Astrocyte (in vitro differentiated cells and primary cell): ENCODE measurements around the gene TIRAP. TPM values are rescaled to one million over a fixed set of nuclear protein-coding genes. Genes with fewer than 3 reads are reported as not detected.

Source experiments
- DNase-seq: peaks from one replicate; pipeline ENCODE4 v3.0.0-alpha.2; 2010; ENCODE audit warnings: low read depth
- FAIRE-seq: peaks from 2 replicates; lab custom pipeline; 2011; peaks lifted over from hg19 to GRCh38; lab: Jason Lieb, UNC
- H2AFZ ChIP-seq: 2 replicates; pipeline ENCODE4 v1.6.0; 2012; ENCODE audit warnings: low read depth, low read length, inconsistent platforms
- H3K27ac ChIP-seq: 2 replicates; pipeline ENCODE4 v1.5.1; 2011; ENCODE audit warnings: low read depth, low read length, inconsistent platforms
- H3K27me3 ChIP-seq: 2 replicates; pipeline ENCODE4 v1.6.0; 2011; ENCODE audit warnings: low read length, inconsistent platforms; ENCODE audit not compliant: insufficient read depth
- H3K36me3 ChIP-seq: 2 replicates; pipeline ENCODE4 v1.5.1; 2011; ENCODE audit warnings: low read length, inconsistent platforms; ENCODE audit not compliant: insufficient read depth
- H3K4me1 ChIP-seq: 2 replicates; pipeline ENCODE4 v1.5.1; 2011; ENCODE audit warnings: low read length, inconsistent platforms; ENCODE audit not compliant: insufficient read depth
- H3K4me2 ChIP-seq: 2 replicates; pipeline ENCODE4 v1.6.0; 2012; ENCODE audit warnings: low read length, inconsistent platforms
- H3K4me3 ChIP-seq: 2 replicates; pipeline ENCODE4 v1.5.1; 2011; ENCODE audit warnings: low read depth, mild to moderate bottlenecking, low read length, inconsistent platforms; ENCODE audit not compliant: insufficient read depth
- H3K79me2 ChIP-seq: 2 replicates; pipeline ENCODE4 v1.6.0; 2012; ENCODE audit warnings: mild to moderate bottlenecking, low read length, inconsistent platforms; ENCODE audit not compliant: insufficient read depth
- H3K9ac ChIP-seq: 2 replicates; pipeline ENCODE4 v1.6.0; 2012; ENCODE audit warnings: mild to moderate bottlenecking, low read length, inconsistent platforms
- H3K9me3 ChIP-seq: 2 replicates; pipeline ENCODE4 v1.5.1; 2012; ENCODE audit warnings: low read depth, mild to moderate bottlenecking, low read length, inconsistent platforms; ENCODE audit not compliant: insufficient read depth
- H4K20me1 ChIP-seq: 2 replicates; pipeline ENCODE4 v1.6.0; 2012; ENCODE audit warnings: low read length, inconsistent platforms; ENCODE audit not compliant: insufficient read depth
- H3K27ac Mint-ChIP-seq: one replicate; pipeline ENCODE4 v1.8.0; 2021; ENCODE audit warnings: mild to moderate bottlenecking, mixed read lengths; ENCODE audit not compliant: unreplicated experiment
- H3K27me3 Mint-ChIP-seq: one replicate; pipeline ENCODE4 v1.8.0; 2021; ENCODE audit warnings: low read depth, mixed read lengths; ENCODE audit not compliant: unreplicated experiment
- H3K36me3 Mint-ChIP-seq: one replicate; pipeline ENCODE4 v1.8.0; 2021; ENCODE audit warnings: low read depth, mixed read lengths; ENCODE audit not compliant: unreplicated experiment
- H3K4me1 Mint-ChIP-seq: one replicate; pipeline ENCODE4 v1.8.0; 2021; ENCODE audit warnings: low read depth, mixed read lengths; ENCODE audit not compliant: unreplicated experiment
- H3K4me3 Mint-ChIP-seq: one replicate; pipeline ENCODE4 v1.8.0; 2021; ENCODE audit warnings: mild to moderate bottlenecking, moderate library complexity, mixed read lengths; ENCODE audit not compliant: unreplicated experiment
- H3K9me3 Mint-ChIP-seq: one replicate; pipeline ENCODE4 v1.8.0; 2021; ENCODE audit warnings: mild to moderate bottlenecking, mixed read lengths; ENCODE audit not compliant: unreplicated experiment
- CTCF ChIP-seq: IDR thresholded peaks from 2 replicates; pipeline ENCODE4 v1.5.1; 2011; ENCODE audit warnings: low read depth, mild to moderate bottlenecking, inconsistent platforms, low read length, moderate library complexity; ENCODE audit not compliant: insufficient read depth
- EZH2 ChIP-seq: IDR thresholded peaks from 2 replicates; pipeline ENCODE4 v1.6.1; 2012; ENCODE audit warnings: mild to moderate bottlenecking, low read length, inconsistent platforms; ENCODE audit not compliant: insufficient read depth
- total RNA-seq: library from RNA; stranded (reverse); gene quantifications from 2 replicates; pipeline ENCODE4 v1.2.1, GENCODE V29; 2021

TIRAP gene
- total RNA-seq, 1 donor from 2014 or later: 6.6 TPM

GRCh38 chr11:126339863-126340434 lies 57.1 kb downstream of the TIRAP start:
- TF ChIP-seq EZH2: no peak
- no peak for TF ChIP-seq CTCF
- Histone ChIP-seq H2AFZ (no peak overlapping the region), H3K79me2 (no peaks in the 10 kb centered on the region), H4K20me1 (no peaks in the 10 kb centered on the region), H3K27me3 (no peaks in the 10 kb centered on the region), H3K4me3 (no peak overlapping the region), H3K27ac (no peak overlapping the region), H3K9ac (no peak overlapping the region), H3K4me1 (peaks cover 21% of the 10 kb centered on the region), H3K36me3 (no peaks in the 10 kb centered on the region), H3K4me2 (no peak overlapping the region), H3K9me3 (no peaks in the 10 kb centered on the region)
- no peaks in the 10 kb centered on the region for H3K27me3 Mint-ChIP-seq
- peaks cover 36% of the 10 kb centered on the region for H3K4me1 Mint-ChIP-seq
- H3K9me3 Mint-ChIP-seq: peaks cover 3% of the 10 kb centered on the region
- peaks cover 9% of the 10 kb centered on the region for H3K36me3 Mint-ChIP-seq
- peak overlapping the region; percentile 12 for H3K27ac Mint-ChIP-seq
- FAIRE-seq (no peak), DNase-seq (peak; percentile 68)
- H3K4me3 Mint-ChIP-seq: no peak overlapping the region

GRCh38 chr11:126340960-126341606 lies 58.2 kb downstream of the TIRAP start:
- H3K27me3 ChIP-seq: no peaks in the 10 kb centered on the region
- H3K9me3 Mint-ChIP-seq: peaks cover 3% of the 10 kb centered on the region
- H3K4me1 Mint-ChIP-seq: peaks cover 34% of the 10 kb centered on the region
- FAIRE-seq: no peak
- H3K4me3 ChIP-seq: no peak overlapping the region
- H3K79me2 ChIP-seq: no peaks in the 10 kb centered on the region
- TF ChIP-seq EZH2 (no peak), CTCF (no peak)
- peak overlapping the region; percentile 31 for H3K4me3 Mint-ChIP-seq
- peak overlapping the region; percentile 54 for H3K4me2 ChIP-seq
- H3K4me1 ChIP-seq: peaks cover 20% of the 10 kb centered on the region
- no peak overlapping the region for H2AFZ ChIP-seq
- no peaks in the 10 kb centered on the region for H3K36me3 ChIP-seq
- H3K27ac Mint-ChIP-seq: peak overlapping the region; percentile 83
- H4K20me1 ChIP-seq: no peaks in the 10 kb centered on the region
- DNase-seq: no peak
- peaks cover 12% of the 10 kb centered on the region for H3K36me3 Mint-ChIP-seq
- no peaks in the 10 kb centered on the region for H3K27me3 Mint-ChIP-seq
- H3K9ac ChIP-seq: no peak overlapping the region
- no peak overlapping the region for H3K27ac ChIP-seq
- H3K9me3 ChIP-seq: no peaks in the 10 kb centered on the region

- peaks cover 30% of the 10 kb centered on the region for H3K4me1 Mint-ChIP-seq
- H3K27ac Mint-ChIP-seq: peak overlapping the region; percentile 83
- DNase-seq (peak; percentile 74), FAIRE-seq (no peak)
- Histone ChIP-seq H3K9ac (no peak overlapping the region), H3K9me3 (no peaks in the 10 kb centered on the region), H3K27me3 (no peaks in the 10 kb centered on the region), H4K20me1 (peaks cover 5% of the 10 kb centered on the region), H2AFZ (no peak overlapping the region), H3K4me2 (peak overlapping the region; percentile 54), H3K4me1 (peaks cover 23% of the 10 kb centered on the region), H3K4me3 (no peak overlapping the region), H3K79me2 (no peaks in the 10 kb centered on the region), H3K36me3 (no peaks in the 10 kb centered on the region), H3K27ac (no peak overlapping the region)
- H3K9me3 Mint-ChIP-seq: peaks cover 3% of the 10 kb centered on the region
- TF ChIP-seq CTCF (no peak), EZH2 (no peak)
- H3K36me3 Mint-ChIP-seq: peaks cover 15% of the 10 kb centered on the region
- peak overlapping the region; percentile 42 for H3K4me3 Mint-ChIP-seq
- H3K27me3 Mint-ChIP-seq: no peaks in the 10 kb centered on the region
Measured at GRCh38 chr11:126341760-126342161, 58.9 kb downstream of the TIRAP start.
